ENCODE measurements around the gene MED26.
"Not testable (repeated sequence)": the region's sequence is repeated elsewhere in the genome, so short reads cannot be mapped to it uniquely, and the experiment has no call there.

Gene MED26

DNA sequence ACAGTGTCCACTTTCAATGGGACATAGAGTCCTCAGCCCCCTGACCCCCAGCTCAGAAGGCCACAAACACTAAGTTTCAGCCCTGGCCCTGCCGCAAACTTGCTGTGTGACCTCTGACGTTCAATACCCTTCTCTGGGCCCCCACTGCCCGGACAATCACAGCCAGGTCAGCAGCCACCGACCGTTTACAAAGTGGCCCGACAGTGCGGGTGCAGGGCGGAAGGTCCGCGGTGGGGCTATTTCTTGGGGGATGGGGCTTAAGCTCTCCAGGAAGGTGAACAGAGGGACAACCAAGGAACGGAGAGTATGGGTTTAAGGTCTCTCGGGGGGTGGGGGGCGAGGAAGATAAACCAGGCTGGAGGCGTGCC is 31.4 kb upstream of the MED26 start:
- no peak for TF ChIP-seq ZNF274 (IDR thresholded peaks at IDR 0.05; ENCODE audit: low read depth, low read length)

DNA sequence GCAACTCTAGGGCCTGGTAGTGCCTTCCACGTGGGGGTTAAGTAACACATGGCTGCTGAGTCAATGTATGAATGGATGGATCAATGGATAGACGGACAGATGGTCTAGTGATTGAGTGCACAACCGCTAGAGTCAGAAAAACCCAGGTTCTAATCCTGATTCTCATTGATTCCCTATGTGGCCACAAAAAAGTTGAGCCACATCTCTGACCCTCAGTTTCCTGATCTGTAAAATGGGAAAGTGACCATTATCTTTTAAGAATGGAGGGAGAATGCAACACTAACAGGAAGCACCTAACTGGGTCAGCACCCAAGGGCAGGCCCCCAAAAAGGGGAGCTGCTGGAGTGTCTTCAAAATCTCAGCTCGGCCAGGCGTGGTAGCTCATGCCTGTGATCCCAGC is 29.4 kb upstream of the MED26 start:
- no peak for TF ChIP-seq ZNF274 (IDR thresholded peaks at IDR 0.05; ENCODE audit: low read depth, low read length)
- no peak overlapping the region for H3K4me3 ChIP-seq (ENCODE audit: low read length)

More for the DNA sequence above, 31.4 kb upstream of the MED26 start:
- H3K4me3 ChIP-seq (ENCODE audit: low read length), result peak overlapping the region; percentile 74

DNA sequence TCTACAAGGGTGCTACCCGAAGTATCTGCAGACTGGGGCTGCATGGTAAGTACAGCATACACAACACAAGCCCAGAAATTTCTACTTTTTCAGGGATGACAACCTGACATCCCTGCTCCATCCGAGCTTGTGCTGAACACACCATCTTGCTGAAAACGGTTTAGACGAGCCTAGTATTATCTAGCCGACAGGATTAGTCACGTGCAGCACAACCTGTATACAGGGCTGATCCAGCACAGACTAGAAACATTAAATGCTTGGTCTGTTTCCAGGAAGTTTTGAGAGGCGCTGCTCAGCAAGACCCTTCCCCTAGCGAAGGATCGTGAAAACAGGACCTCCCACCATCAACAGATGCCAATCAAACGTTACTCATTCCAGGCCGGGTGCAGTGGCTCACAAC is 27.7 kb upstream of the MED26 start:
- H3K4me3 ChIP-seq (ENCODE audit: low read length), result no peak overlapping the region
- no peak for TF ChIP-seq ZNF274 (IDR thresholded peaks at IDR 0.05; ENCODE audit: low read depth, low read length)

DNA sequence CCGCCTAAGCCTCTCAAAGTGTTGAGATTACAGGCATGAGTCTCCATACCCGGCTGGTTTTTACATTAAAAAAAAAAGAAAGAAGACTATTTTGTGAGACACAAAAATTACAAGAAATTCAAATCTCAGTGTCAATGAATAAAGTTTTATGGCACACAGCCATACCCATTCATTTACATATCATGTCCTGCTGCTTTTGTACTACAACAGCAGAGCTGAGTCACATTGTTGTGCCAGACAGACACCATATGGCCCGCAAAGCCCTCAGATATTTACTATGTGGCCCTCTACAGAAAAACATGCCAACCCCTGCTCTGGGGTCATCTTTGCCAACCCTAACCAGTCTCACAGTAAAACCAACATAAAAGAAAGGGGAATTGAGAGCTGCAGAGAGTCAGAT is 26.6 kb upstream of the MED26 start:
- TF ChIP-seq ZNF274 (IDR thresholded peaks at IDR 0.05; ENCODE audit: low read depth, low read length), result no peak
- no peak overlapping the region for H3K4me3 ChIP-seq (ENCODE audit: low read length)

DNA sequence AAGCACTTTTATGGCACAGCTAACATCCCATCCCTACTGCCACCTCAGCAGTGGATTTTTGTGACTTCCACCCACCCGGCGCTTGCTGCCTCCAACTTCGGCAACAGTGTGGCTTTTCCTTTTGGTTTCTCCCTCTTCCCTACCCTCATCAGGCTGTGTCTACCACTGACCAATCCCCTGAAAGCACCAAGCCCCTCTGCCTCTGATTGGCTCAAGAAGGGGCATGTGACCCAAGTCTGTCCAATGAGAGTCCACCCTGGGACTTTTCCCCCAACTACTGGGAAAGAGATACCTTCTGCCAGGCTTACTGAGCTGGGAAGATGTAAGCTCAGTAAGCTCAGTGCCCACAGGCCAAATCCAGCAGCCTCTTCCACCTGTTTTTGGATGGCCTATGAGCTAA is 26.1 kb upstream of the MED26 start:
- TF ChIP-seq ZNF274 (IDR thresholded peaks at IDR 0.05; ENCODE audit: low read depth, low read length), result no peak
- H3K4me3 ChIP-seq (ENCODE audit: low read length), result no peak overlapping the region

DNA sequence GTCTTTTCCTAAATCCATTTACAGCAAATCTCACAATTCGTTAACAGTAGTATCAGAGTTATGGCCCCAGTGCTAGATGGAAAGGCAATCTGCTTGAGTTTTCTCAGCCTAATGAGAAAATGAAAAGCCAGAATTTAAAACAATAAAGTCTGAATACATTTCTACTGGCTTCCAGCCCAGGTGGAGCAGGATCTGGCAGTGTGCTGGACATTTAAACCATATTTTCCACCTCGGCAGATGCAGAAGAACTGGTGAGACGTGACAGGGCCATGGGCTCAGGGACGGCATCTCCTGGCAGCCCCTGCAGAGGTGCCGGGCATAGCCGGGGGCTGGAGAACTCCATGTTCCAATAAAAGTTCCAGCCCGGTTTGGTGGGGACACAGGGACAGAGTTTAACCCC is 24.9 kb upstream of the MED26 start:
- TF ChIP-seq ZNF274 (IDR thresholded peaks at IDR 0.05; ENCODE audit: low read depth, low read length), result no peak
- no peak overlapping the region for H3K4me3 ChIP-seq (ENCODE audit: low read length)

DNA sequence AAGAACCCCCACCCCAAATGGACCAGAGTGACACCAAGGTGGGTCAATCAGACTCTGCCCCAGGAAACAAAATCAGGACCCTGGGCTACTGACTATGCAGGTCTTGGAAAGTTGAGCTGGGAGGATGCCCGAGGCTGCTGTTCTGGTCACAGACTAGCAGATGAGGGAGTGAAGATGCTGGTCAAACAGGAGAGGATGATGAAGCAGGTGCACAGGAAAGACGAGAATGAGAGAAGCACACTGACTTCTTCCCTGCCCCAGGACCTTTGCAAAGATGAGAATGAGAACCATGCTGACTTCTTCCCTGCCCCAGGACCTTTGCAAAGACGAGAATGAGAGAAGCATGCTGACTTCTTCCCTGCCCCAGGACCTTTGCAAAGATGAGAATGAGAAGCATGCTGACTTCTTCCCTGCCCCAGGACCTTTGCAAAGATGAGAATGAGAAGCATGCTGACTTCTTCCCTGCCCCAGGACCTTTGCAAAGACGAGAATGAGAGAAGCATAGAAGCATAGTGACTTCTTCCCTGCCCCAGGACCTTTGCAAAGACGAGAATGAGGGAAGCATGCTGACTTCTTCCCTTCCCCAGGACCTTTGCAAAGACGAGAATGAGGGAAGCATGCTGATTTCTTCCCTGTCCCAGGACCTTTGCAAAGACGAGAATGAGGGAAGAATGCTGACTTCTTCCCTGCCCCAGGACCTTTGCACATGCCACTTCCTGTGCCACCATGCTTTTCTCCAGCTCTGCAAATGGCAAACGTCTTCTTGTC is 23.6 kb upstream of the MED26 start:
- H3K4me3 ChIP-seq (ENCODE audit: low read length), result not testable (repeated sequence)

DNA sequence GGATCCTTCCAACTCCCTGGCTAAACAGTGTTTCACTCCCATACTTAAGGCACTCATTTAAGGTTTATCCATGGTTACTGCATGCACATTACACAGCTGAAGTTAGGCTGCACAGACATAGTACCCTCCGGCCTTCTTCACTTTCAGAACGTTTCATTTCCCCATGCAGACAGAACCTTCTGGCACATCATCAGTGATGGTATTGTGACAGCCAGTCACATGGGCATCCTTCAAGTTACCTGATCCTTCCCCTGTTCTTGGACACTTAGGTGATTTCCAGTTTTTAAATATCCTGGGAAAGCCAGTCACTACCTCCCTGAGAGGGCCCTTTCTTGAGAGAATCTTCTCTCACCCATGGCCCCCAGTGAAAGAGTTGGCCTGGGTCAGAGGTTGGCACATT is 22.8 kb upstream of the MED26 start:
- no peak for TF ChIP-seq ZNF274 (IDR thresholded peaks at IDR 0.05; ENCODE audit: low read depth, low read length)
- H3K4me3 ChIP-seq (ENCODE audit: low read length), result no peak overlapping the region

DNA sequence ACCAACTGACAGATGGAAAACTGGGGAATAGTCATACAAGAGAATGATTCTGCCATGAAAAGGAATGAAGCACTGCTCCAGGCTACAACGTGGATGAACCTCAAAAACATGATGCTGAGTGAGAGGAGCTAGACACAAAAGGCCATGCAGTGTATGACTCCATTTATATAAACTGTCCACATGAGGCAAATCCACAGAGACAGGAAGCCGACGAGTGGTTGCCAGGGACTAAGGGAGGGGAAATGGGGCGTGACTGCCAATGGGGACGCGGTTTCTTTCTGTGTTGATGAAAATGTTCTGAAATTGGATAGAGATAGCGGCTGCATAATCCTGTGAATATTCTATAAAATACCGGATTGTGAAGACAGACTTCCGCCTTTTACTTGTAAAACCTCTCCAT is 21.7 kb upstream of the MED26 start:
- H3K4me3 ChIP-seq (ENCODE audit: low read length), result no peak overlapping the region
- no peak for TF ChIP-seq ZNF274 (IDR thresholded peaks at IDR 0.05; ENCODE audit: low read depth, low read length)

DNA sequence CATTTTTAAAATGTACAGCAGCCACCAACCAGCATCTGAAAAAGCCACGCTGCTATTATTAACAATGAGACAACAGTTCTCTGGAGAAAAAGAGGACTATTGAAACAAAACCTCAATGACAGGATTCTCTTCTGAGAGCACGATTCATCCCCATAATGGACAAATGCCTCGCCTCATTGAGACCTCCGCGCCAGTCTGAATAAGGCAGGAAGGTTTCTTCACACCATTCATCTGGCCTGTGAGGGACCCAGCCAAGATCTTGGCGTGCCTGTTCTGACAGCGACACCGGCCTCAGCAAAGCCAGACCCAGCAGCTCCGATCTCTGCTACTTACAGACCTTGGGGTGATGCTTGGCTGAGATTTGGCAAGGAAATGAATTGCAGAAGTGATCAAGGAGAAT is 17.1 kb upstream of the MED26 start:
- TF ChIP-seq ZNF274 (IDR thresholded peaks at IDR 0.05; ENCODE audit: low read depth, low read length), result no peak
- H3K4me3 ChIP-seq (ENCODE audit: low read length), result no peak overlapping the region

DNA sequence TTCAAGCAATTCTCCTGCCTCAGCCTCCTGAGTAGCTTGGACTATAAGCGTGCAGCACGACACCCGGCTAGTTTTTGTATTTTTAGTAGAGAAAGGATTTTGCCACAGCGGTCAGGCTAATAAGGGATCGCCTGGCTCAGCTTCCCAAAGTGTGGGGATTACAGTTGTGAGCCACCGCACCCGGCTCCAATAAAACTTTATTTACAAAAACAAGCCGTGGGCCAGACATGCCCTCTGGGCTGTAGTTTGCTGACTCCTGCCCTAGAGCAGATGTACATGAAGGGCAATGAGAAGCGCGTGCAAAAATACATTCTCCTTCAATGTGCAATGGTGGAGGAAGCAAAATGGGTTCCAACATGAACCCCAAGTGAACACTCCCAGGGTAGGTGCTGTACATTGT is 13.7 kb upstream of the MED26 start:
- TF ChIP-seq ZNF274 (IDR thresholded peaks at IDR 0.05; ENCODE audit: low read depth, low read length), result no peak
- no peak overlapping the region for H3K4me3 ChIP-seq (ENCODE audit: low read length)

DNA sequence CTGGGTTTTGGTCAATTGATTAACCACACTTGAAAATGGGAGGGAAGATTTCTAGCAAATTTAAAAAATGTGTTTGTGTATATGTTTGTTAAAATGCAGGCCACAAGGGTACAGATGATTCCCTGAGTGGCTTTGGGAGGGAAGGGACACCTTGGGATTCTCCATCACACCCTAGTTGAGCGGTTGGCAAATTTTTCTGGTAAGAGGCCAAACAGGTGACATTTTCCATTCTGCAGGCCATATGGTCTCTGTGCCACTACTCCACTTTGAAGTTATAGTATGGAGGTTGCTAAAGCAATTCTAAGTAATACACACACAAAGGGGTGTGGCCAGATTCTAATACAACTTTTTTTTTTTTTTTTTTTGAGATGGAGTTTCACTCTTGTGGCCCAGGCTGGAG is 12.9 kb upstream of the MED26 start:
- no peak for TF ChIP-seq ZNF274 (IDR thresholded peaks at IDR 0.05; ENCODE audit: low read depth, low read length)
- H3K4me3 ChIP-seq (ENCODE audit: low read length), result no peak overlapping the region

DNA sequence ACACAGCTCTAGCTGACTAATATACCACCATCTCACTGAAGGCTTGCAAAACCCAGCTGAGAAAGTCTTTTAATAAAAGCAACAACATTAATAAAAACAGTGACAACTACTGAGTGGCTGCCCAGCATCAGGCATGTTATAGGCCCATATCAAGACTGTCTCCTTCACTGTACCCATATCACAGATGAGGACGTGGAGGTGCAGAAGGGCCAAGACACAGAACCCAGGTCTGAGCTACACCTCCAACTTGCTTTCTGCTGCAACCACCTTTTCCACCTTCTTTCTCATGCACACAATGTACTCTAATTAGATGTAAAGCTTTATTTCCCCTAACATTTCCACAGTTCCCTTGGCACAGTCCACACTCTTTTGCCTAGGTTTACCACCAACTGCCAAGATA is 10.7 kb upstream of the MED26 start:
- TF ChIP-seq ZNF274 (IDR thresholded peaks at IDR 0.05; ENCODE audit: low read depth, low read length), result no peak

DNA sequence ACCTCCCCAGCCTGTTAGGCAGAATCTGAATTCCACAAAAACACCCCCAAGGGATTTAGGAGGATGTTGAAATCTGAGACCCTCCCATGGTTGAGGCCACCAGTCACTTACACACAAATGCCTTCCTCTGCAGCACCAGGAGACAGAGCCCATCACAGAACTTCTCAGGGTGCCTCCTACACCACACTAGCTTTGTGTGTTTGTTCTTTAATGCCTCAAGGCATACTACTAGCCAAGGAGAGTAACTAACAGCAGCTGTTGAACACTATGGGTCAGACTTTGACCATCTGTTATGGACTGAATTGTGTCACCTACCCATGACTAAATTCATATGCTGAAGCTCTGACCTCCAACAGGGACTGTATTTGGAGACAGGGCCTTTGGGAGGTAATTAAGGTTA is 9.5 kb upstream of the MED26 start:
- TF ChIP-seq ZNF274 (IDR thresholded peaks at IDR 0.05; ENCODE audit: low read depth, low read length), result no peak
- no peak overlapping the region for H3K4me3 ChIP-seq (ENCODE audit: low read length)

More for the DNA sequence above, 10.7 kb upstream of the MED26 start:
- H3K4me3 ChIP-seq (ENCODE audit: low read length), result no peak overlapping the region

DNA sequence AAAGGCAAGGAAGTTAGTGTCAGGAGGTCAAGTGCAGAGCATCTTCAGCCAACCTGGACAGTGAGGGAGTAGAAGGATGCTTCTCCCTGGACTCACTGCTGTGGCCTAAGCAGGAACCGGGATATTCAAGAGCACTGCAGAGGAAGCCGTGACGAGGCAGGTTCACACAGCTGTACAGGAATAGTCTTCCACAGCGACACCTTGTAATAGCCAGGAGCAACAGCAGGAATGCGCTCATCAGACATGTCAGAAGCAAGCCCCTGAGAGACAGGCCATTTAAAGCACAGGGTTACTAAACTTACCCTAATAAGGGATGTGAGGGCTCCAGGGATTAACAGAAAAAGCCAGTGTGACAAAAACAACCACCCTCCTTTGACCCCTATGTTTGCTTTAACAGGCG is 3.5 kb upstream of the MED26 start:
- no peak overlapping the region for H3K4me3 ChIP-seq (ENCODE audit: low read length)

More for the DNA sequence above, 3.5 kb upstream of the MED26 start:
- TF ChIP-seq ZNF274 (IDR thresholded peaks at IDR 0.05; ENCODE audit: low read depth, low read length), result no peak
